Muscle of arm (tissue), 14 donors: ENCODE results near the gene ARHGAP1. TPM values are rescaled to one million over a fixed set of nuclear protein-coding genes. Genes with fewer than 3 reads are reported as not detected.

ENCODE experiments used
- DNase-seq: peaks from one replicate; pipeline ENCODE4 v3.0.0-alpha.2; 2013
- long read RNA-seq, 11 donors: transcript quantifications; one replicate each; lab custom pipeline, GENCODE V29; 2026
- polyA plus RNA-seq, 12 donors: library from polyadenylated mRNA; unstranded; fragments of 120-200 nt; gene quantifications; one replicate each; pipeline ENCODE4 v1.2.1, GENCODE V29; 2013; ENCODE audit not compliant: insufficient read length in 12 of 12

The ARHGAP1 gene
- 10 to 100 TPM in 11 of 12 donors, not detected in 1; 30.1 to 60.0 (median 37.7) TPM for polyA plus RNA-seq
- long read RNA-seq, donor 1, transcript ARHGAP1-201 (13 exons, 3,375 nt): major isoform, 17 of 24 reads
- long read RNA-seq, donor 1, transcript ARHGAP1-207 (4 exons, 901 nt): minor isoform, 7 of 24 reads
- long read RNA-seq, donor 1, partial matches to known transcripts: 0 of 24 reads
- long read RNA-seq, donor 1, other reads (novel, unspliced or antisense): 0 of 24 reads
- long read RNA-seq, donor 2, transcript ARHGAP1-201 (13 exons, 3,375 nt): major isoform, 6 of 9 reads
- long read RNA-seq, donor 2, partial matches to known transcripts: 0 of 9 reads
- long read RNA-seq, donor 2, other reads (novel, unspliced or antisense): 0 of 9 reads
- long read RNA-seq, donor 3, transcript ARHGAP1-201 (13 exons, 3,375 nt): major isoform, 7 of 8 reads
- long read RNA-seq, donor 3, partial matches to known transcripts: 0 of 8 reads
- long read RNA-seq, donor 3, other reads (novel, unspliced or antisense): 0 of 8 reads
- long read RNA-seq, donor 4, partial matches to known transcripts: 0 of 5 reads
- long read RNA-seq, donor 4, other reads (novel, unspliced or antisense): 0 of 5 reads
- long read RNA-seq, donor 5: 0 reads
- long read RNA-seq, donor 6, partial matches to known transcripts: 0 of 4 reads
- long read RNA-seq, donor 6, other reads (novel, unspliced or antisense): 0 of 4 reads
- long read RNA-seq, donor 7, transcript ARHGAP1-201 (13 exons, 3,375 nt): major isoform, 6 of 8 reads
- long read RNA-seq, donor 7, partial matches to known transcripts: 0 of 8 reads
- long read RNA-seq, donor 7, other reads (novel, unspliced or antisense): 0 of 8 reads
- long read RNA-seq, donor 8, transcript ARHGAP1-201 (13 exons, 3,375 nt): major isoform, 9 of 9 reads
- long read RNA-seq, donor 8, partial matches to known transcripts: 0 of 9 reads
- long read RNA-seq, donor 8, other reads (novel, unspliced or antisense): 0 of 9 reads
- long read RNA-seq, donor 9, partial matches to known transcripts: 0 of 5 reads
- long read RNA-seq, donor 9, other reads (novel, unspliced or antisense): 0 of 5 reads
- long read RNA-seq, donor 10, partial matches to known transcripts: 7 of 14 reads
- long read RNA-seq, donor 10, other reads (novel, unspliced or antisense): 0 of 14 reads
- long read RNA-seq, donor 11, transcript ARHGAP1-201 (13 exons, 3,375 nt): major isoform, 9 of 9 reads
- long read RNA-seq, donor 11, partial matches to known transcripts: 0 of 9 reads
- long read RNA-seq, donor 11, other reads (novel, unspliced or antisense): 0 of 9 reads

DNA sequence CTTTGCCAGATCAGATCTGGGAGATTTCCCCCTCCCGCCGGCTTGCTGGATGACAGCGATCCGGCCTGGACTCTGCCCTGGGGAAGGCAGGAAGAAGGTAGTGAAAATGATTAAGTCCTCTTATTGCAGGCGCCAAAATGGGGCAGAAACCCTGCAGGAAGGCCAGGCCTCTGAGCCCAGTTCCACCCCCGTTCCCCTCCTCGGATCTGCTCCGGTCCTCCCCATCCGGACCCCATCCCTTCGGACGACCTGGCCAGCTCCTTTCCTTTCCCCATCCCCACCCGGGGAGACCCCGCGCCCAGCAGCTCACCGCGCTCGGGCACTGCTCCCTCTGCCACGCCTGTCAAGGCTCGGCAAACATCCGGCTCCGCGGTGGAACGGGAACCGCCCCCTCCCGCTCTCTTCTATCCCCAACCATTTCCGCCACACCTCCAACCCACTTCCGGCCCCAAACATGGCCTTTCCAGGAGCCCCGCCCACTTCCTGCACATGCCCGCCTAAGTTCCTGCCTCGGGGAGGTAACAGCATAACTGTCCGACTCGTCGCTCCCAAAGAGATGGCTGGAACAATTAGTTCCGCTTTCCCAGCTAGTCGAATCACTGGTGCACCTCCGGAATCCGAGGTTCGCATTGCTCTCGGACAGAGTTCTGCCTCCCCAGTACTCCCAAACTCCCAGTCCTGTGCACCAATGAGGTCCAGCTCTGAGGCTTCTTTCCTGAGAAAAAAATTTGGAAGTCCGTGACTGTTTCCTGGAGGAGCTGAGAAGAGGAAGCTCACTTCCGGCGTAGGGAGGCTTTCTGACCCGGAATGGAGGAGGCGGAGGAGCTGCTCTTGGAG is at the start of gene ARHGAP1, which contains the start of gene ZNF408:
Gene ARHGAP1, minus strand, starts transcription at position 379 of the 837 bp plus-strand sequence. CDS start 4,512 bp downstream, outside the sequence.
Gene ZNF408, plus strand, starts transcription at position 791 of the 837 bp plus-strand sequence. Its CDS starts 17 bp downstream, at position 808.
- peak; percentile 99 for DNase-seq

DNA sequence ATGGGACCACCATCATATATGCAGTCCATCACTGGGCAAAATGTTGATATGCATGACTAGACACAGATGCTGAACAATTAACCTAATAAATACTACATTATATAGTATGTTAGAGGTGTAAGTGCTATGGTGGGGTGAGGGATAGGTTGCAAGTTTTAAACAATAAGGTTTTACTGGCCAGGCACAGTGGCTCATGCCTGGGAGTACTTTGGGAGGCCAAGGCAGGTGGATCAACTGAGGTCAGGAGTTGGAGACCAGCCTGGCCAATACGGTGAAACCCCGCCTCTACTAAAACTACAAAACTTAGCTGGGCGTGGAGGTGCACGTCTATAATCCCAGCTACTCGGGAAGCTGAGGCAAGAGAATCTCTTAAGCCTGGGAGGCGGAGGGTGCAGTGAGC is 46.7 kb upstream of the ARHGAP1 start:
- DNase-seq: no peak

DNA sequence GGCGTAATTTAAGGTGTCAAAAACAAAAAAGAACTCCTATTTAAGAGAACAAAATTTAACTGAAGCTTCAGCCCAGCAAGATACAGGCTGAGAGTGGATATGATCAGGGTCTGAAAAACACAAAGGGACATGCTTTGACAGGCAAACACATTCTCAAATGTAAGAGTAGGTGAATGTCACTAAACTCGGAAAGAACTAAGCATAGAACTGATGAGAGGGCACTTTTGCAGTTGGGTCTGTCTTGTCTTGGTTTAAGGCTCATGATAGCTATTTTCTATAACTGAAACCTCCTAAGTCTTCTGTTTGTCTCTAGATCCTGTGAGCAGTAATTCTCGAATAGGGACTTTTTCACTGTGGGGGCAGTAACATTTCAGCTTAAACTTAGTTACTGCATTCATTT is 45.6 kb upstream of the ARHGAP1 start:
- no peak for DNase-seq

DNA sequence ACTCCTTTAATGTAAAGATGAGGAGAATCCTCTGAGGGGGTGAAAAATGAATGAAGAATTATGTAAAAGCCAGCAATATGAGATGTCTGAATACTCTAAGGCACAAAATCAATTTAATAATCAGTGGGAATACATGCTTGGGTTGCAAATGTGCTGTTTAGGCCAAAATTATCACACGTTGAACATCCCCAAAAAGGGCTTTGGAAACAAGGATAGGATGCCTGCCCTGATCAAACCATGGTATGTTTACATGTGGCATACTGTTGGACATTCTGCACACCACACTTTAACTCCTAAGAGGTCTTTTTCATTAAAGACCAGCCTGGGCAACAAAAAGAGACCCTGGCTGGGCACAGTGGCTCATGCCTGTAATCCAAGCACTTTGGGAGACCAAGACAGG is 44.9 kb upstream of the ARHGAP1 start:
- DNase-seq: no peak

DNA sequence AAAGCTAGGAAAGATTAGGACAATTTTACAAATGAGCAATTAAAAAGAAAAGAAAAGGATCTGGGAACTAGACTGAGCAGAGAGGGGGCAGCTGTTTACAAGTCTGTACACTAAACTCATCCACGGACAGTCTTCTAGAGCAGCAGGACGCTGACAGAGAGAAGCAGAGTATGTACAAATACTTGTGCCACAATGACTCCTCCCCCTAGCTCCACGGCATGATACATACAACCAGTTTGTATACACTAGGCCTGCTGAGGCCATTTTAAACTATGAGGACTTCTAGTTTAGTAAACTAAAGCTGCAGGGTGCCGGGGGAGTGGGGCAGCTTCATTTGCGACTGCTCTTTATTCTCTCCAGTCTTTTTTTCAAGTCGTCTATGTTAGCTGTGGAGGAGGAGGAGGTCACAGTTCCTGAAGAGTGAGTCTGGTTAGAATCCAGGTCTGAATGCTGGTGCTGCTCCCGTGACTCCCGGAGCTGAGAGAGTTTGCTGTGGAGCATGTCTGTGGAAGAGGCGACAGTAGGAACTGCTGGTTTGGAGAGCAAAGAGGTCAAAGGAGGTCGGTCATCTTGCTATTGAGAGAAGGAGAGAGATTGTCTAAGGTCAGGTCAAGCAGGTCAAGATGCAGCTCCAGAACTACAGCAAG is 43.4 kb upstream of the ARHGAP1 start:
- no peak for DNase-seq

DNA sequence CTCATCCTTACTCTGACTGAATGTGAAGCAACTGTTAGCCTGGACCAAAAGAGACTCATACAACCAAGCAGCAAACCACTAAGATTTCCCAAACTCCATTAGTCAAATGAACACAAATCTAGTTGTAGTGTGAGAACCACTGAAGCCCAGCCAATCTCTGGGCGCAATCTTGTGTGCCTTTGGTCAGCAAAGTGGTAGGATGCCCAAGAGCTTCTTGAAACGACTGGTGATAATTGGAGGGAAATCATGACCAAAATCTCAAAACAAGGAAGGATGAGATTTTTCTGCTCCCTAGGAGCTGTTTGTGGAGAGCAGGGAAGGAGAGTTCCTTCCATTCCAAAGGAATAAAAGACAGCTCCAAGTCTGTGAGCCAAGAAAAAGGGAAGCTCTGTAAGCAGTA is 42.6 kb upstream of the ARHGAP1 start:
- DNase-seq: no peak

DNA sequence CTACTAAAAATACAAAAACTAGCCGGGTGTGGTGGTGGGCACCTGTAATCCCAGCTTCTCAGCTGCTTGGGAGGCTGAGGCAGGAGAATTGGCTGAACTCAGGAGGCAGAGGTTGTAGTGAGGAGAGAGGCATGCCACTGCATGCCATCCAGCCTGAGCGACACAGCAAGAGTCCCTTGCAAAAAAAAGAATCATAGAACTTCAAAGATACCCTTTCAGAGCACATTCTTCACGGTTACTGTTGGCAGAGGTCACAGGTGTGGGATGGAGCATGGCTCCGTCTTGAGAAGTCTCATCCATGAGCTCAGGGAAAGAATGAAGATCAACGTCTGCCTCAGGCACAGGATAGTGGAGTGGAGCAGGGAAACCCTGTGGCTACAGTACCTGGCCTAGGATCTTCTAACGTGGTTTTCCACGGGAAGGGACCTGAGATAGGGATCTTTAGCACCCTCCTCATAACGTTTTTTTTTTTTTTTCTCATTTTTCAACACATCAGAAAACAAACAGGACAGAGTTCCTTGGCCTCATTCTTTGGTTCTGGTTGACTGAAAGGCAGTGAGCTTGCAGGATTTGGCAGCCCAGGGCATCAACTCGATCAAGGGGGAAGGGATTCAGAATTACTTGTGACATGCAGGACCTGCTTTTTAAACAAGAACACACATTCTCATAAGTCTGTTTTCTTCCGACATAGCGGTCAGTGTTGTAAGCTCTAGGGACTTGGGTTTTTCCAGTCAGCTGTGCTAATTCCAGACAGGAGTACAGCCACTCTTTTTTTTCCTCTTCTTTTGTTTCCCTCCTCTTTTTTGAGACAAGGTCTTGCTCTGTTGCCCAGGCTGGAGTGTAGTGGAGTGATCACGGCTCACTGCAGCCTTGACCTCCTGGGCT is 41.4 kb upstream of the ARHGAP1 start:
- DNase-seq: no peak

DNA sequence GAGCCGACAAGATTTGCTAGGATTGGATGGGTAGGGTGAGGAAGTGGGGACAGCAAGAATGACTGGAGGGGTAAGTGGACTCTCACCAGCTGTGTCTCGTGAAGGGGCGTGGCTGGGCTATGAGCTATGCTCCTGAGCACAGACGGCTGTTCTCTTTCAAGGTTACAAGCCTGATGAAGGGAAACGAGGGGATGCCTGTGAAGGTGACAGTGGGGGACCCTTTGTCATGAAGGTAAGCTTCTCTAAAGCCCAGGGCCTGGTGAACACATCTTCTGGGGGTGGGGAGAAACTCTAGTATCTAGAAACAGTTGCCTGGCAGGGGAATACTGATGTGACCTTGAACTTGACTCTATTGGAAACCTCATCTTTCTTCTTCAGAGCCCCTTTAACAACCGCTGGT is 38.5 kb upstream of the ARHGAP1 start:
- no peak for DNase-seq

DNA sequence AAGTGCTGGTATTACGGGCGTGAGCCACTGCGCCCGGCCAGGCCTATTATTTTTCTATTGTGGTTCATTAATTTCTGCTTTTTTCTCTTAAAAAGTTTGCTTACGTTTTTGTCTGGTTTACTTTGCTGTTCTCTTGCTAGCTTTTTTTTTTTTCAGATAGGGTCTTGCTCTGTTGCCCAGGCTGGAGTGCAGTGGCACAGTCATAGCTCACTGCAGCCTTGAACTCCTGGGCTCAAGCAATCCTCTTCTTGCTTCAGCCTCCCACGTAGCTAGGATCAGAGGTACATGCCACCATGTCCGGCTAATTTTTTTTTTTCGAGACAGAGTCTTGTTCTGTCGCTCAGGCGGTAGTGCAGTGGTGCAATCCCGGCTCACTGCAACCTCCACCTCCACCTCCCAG is 37.3 kb upstream of the ARHGAP1 start:
- no peak for DNase-seq

DNA sequence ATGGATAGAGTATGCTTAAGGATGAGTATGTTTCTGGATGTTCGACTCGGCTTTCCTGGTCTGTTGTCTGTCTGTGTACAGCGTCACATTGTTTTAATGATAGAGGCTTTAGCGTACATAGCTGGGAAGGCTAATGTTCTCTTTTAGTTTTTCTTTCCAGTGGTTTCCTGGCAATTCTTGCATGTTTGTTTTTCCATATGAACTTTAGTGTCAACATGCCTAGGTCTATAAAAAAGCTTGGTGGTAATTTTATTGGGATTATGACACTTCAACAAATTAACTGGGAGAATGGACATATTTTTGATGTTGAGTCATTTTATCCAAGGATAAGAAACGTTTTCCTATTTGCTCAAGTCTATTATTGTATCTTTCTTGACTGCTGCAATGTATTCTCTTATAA is 36.2 kb upstream of the ARHGAP1 start:
- no peak for DNase-seq

DNA sequence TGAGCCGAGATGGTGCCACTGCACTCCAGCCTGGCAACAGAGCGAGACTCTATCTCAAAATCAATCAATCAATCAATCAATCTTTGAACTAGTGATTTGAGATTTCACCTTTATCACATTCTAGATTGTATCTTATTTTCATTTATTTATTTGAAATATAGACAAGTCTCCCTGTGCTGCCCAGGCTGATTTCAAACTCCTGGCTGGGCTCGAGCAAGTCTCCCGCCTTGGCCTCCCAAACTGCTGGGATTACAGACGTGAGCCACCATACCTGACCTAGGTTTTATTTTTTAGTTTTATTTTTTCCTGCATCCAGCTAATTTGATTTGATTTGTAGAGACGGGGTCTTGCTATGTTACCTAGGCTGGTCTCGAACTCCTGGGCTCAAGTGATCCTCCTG is 35.7 kb upstream of the ARHGAP1 start:
- no peak for DNase-seq

DNA sequence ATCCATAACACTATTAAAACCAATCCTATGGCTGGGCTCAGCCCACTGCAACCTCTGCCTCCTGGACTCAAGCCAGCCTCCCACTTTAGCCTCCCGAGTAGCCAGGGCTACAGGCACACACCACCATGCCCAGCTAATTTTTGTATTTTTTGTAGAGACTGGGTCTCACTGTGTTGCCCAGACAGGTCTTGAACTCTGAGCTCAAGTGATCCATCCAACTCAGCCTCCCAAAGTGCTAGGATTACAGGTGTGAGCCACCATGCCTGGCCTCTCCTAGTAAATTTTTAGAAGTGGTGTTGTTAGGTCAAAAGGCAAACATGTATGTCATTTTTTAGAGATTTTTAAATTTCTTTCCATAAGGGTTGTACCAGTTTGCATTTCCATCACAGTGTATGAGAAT is 32.8 kb upstream of the ARHGAP1 start:
- no peak for DNase-seq

DNA sequence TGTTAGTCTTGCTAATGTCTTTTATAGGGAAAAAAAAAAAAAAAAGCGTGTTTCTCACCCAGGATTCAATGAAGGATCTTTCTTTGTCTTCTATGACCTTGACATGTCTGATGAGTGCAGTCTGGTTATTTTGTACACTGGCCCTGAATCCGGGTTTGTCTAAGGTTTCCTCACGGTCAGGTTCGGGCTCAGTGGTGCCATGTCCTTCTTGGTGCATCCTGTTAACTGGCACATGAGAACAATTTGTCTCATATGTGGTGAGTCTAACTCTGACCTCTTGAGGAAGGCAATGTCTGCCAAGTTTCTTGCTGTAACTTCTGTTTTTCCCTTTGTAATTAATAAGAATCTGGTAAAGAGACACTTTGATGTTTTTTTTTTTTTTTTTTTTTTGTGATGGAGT is 31.1 kb upstream of the ARHGAP1 start:
- no peak for DNase-seq

DNA sequence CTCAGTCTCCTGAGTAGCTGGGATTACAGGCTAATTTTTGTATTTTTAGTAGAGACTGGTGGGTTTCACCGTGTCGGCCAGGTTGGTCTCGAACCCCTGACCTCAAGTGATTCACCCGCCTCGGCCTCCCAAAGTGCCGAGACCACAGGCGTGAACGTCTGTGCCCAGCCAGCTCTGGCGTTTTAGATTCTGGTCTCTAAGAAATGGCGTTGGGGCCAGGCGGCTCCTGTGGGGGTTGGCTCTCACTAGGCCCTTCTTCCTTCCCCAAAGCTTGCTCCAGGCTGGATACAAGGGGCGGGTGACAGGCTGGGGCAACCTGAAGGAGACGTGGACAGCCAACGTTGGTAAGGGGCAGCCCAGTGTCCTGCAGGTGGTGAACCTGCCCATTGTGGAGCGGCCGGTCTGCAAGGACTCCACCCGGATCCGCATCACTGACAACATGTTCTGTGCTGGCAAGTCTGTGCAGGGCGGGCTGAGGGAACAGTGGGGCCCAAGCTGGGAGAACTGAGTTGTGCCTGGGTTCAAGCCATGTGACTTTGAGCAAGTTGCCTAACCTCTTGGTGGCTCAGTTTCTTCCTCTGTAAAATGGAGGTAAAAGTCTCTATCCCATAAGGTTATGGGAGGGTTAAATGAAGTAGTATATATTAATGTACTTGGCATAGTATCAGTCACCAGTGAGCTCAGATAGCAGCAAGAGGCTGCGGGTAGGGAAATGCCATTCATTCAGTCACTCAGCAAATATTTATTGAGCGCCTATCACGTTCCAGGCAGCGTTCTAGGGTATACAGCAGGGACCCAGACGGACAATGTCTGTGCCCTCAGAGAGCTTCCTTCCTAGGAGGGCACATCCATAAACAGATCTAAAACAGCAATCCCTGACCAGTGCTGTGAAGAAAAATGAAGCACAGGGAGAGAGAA is 28.9 kb upstream of the ARHGAP1 start:
- no peak for DNase-seq

DNA sequence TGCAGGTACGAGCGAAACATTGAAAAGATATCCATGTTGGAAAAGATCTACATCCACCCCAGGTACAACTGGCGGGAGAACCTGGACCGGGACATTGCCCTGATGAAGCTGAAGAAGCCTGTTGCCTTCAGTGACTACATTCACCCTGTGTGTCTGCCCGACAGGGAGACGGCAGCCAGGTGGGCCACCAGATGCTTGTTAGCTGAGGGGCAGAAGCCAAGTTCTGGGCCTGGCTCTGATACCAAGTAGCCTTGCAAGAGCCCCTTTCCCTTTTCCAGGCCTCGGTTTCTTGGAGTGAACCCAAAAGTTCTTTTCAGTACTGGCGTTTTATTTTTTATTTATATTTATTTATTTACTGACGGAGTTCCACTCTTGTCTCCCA is 28.2 kb upstream of the ARHGAP1 start:
- no peak for DNase-seq

DNA sequence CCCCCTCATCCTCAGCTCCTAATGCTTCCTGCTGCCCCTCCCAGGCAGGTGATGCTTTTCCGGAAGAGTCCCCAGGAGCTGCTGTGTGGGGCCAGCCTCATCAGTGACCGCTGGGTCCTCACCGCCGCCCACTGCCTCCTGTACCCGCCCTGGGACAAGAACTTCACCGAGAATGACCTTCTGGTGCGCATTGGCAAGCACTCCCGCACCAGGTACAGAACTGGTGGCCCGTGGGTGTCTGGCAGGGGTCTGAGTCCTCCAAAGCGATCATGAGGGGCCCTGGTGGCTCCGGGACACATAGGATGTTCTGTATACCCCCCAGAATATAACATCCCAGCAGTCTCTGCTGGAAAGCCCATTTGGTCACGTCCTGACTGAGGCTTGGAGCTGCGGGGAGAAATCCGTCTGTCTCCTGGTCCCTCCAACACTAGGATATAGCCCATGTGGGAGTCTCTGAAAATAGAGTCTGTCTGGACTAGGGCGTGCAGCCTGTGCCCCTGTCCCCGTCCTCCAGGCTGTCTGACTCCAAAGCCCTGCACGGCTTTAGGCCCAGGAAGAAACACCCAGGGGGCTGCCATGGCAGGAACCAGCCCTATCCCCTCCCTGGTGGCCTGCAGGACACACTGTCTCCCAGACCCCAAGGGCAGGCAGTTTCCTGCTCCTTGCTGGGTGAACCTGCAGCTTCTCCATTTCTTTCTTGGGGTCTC is 27.7 kb upstream of the ARHGAP1 start:
- no peak for DNase-seq

DNA sequence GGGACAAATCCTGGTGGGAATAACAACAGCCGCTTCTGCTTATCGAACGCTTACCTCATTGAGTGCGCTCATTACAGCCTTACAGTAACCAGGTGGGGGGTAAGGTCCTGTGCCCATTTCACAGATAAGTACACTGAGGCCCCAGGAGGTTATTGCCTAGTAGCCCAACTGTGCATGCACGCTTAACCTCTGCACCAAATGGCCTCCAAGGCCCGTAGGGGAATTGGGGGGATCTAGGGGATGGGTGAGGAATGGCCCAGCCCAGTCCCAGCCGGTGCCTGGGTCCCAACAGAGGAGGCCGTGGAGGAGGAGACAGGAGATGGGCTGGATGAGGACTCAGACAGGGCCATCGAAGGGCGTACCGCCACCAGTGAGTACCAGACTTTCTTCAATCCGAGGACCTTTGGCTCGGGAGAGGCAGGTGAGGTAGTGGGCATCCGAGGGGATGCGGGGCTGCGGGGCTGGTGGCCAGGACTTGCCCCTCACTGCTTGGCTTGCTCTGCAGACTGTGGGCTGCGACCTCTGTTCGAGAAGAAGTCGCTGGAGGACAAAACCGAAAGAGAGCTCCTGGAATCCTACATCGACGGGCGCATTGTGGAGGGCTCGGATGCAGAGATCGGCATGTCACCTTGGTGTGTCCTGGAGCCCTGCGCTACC is 25.9 kb upstream of the ARHGAP1 start:
- DNase-seq: no peak
